Prostate gland (tissue), 2 donors: ENCODE measurements around the gene MYH3. TPM values are rescaled to one million over a fixed set of nuclear protein-coding genes. Genes with fewer than 3 reads are reported as not detected.

Experiments used
- DNase-seq: peaks from one replicate; pipeline ENCODE4 v3.0.0-alpha.2; 2019; ENCODE audit warnings: low spot score
- H3K27ac ChIP-seq, 2 donors: fragments of 200-600 bp; sonication (generic); 2 replicates each; pipeline ENCODE4 v1.5.1; 2017 to 2019
- H3K27me3 ChIP-seq: fragments of 200-600 bp; sonication (generic); replicated peaks from 2 replicates; pipeline ENCODE4 v1.5.1; 2019; ENCODE audit not compliant: insufficient read depth
- H3K36me3 ChIP-seq, 2 donors: fragments of 200-600 bp; sonication (generic); 1 replicate in 1 of 2; 2 replicates in 1 of 2; pipeline versions ENCODE4 v1.5.1 to v1.8.1; 2017 to 2019
- H3K4me1 ChIP-seq: fragments of 200-600 bp; sonication (generic); replicated peaks from 2 replicates; pipeline ENCODE4 v1.5.1; 2019
- H3K4me3 ChIP-seq, 2 donors: fragments of 200-600 bp; sonication (generic); 2 replicates each; pipeline ENCODE4 v1.5.1; 2017 to 2019
- H3K9me3 ChIP-seq: fragments of 200-600 bp; sonication (generic); 2 replicates; pipeline ENCODE4 v1.5.1; 2017
- CTCF ChIP-seq, 4 experiments: fragments of 200-600 bp in 2 of 4; fragments of 450-650 bp in 2 of 4; sonication (generic) in 2 of 4; IDR thresholded peaks; 1 replicate in 3 of 4; 2 replicates in 1 of 4; pipeline ENCODE4 v1.5.1; 2016 to 2019; ENCODE audit warnings: antibody characterized with exemption in 4 of 4, mild to moderate bottlenecking in 2 of 4, moderate library complexity in 2 of 4
- POLR2A ChIP-seq: fragments of 450-650 bp; IDR thresholded peaks from one replicate; pipeline ENCODE4 v1.6.1; 2016; ENCODE audit warnings: antibody characterized with exemption, mild to moderate bottlenecking
- POLR2AphosphoS5 ChIP-seq: sonication (generic); formaldehyde crosslinking; IDR thresholded peaks from one replicate; pipeline ENCODE4 v1.6.1; 2017; ENCODE audit warnings: antibody characterized with exemption
- WGBS: methylation state at CpG from one replicate; pipeline ENCODE4 v1.1.5; 2018; 5-methylcytosine and 5-hydroxymethylcytosine counted together
- intact Hi-C: fragments of 100-400 bp; cut with DNase I; formaldehyde crosslinking; loops from one replicate; pipeline ENCODE4 v1.14.2; 2022
- total RNA-seq, 2 donors: library from RNA; depleted of rRNA; stranded (reverse); fragments of >200 nt; gene quantifications; one replicate each; pipeline ENCODE4 v1.1.0, GENCODE V29; 2016

MYH3 gene
- total RNA-seq, 2 donors from 2014 or later, result 5.9 to 14.8 TPM

GRCh38 chr17:10613775-10614513 is 43.2 kb downstream of the MYH3 start:
- Histone ChIP-seq H3K4me3 (no peak overlapping the region), H3K9me3 (no peaks in the 10 kb centered on the region), H3K36me3 (no peaks in the 10 kb centered on the region), H3K27me3 (no peaks in the 10 kb centered on the region), H3K4me1 (no peaks in the 10 kb centered on the region), H3K27ac (no peak overlapping the region)
- WGBS, result 80% methylated on average over 16 of the region's 16 CpGs
- DNase-seq, result no peak
- TF ChIP-seq POLR2AphosphoS5, result no peak
- TF ChIP-seq POLR2A, result no peak
- TF ChIP-seq CTCF (IDR thresholded peaks at IDR 0.05), result no peak
- intact Hi-C loops, result loop anchor here (5.0 to 10.0 kb wide), 2 partner anchors 649 to 692 kb away; no protein-coding TSS in a partner anchor

- Histone ChIP-seq H3K27me3 (no peaks in the 10 kb centered on the region), H3K4me1 (no peaks in the 10 kb centered on the region), H3K9me3 (no peaks in the 10 kb centered on the region), H3K36me3 (no peaks in the 10 kb centered on the region), H3K27ac (no peak overlapping the region), H3K4me3 (no peak overlapping the region)
- intact Hi-C loops, result loop anchor here (5.0 to 10.0 kb wide), 2 partner anchors 648 to 691 kb away; no protein-coding TSS in a partner anchor
- WGBS, result 79% methylated on average over 6 of the region's 6 CpGs
- TF ChIP-seq POLR2AphosphoS5 (no peak), POLR2A (no peak), CTCF (IDR thresholded peaks at IDR 0.05) (no peak)
- DNase-seq, result no peak
Observed at GRCh38 chr17:10612957-10613744, 44.0 kb downstream of the MYH3 start.

GRCh38 chr17:10610884-10611283 is 46.2 kb downstream of the MYH3 start:
- intact Hi-C loops, result loop anchor here (5.0 to 10.0 kb wide), 2 partner anchors 646 to 689 kb away; no protein-coding TSS in a partner anchor

GRCh38 chr17:10608244-10608643 is 48.9 kb downstream of the MYH3 start:
- TF ChIP-seq POLR2A, result no peak
- TF ChIP-seq CTCF (IDR thresholded peaks at IDR 0.05), result no peak
- no peak for TF ChIP-seq POLR2AphosphoS5
- Histone ChIP-seq H3K27me3 (no peaks in the 10 kb centered on the region), H3K27ac (no peak overlapping the region), H3K36me3 (no peaks in the 10 kb centered on the region), H3K4me3 (no peak overlapping the region), H3K4me1 (no peaks in the 10 kb centered on the region), H3K9me3 (no peaks in the 10 kb centered on the region)
- no peak for DNase-seq
- 44% methylated on average over 5 of the region's 5 CpGs for WGBS
- intact Hi-C loops, result no loop called here

More at GRCh38 chr17:10610884-10611283, 46.2 kb downstream of the MYH3 start:
- no peak for DNase-seq
- WGBS, result 91% methylated on average over 8 of the region's 8 CpGs
- no peak overlapping the region for H3K4me3 ChIP-seq
- H3K36me3 ChIP-seq, result no peaks in the 10 kb centered on the region
- no peak for TF ChIP-seq POLR2A
- no peak for TF ChIP-seq POLR2AphosphoS5
- TF ChIP-seq CTCF (IDR thresholded peaks at IDR 0.05), result no peak
- H3K27ac ChIP-seq, result no peak overlapping the region
- no peaks in the 10 kb centered on the region for H3K27me3 ChIP-seq
- no peaks in the 10 kb centered on the region for H3K9me3 ChIP-seq
- no peaks in the 10 kb centered on the region for H3K4me1 ChIP-seq
